ENCODE measurements around the gene MEF2A.
"Not testable (repeated sequence)": the region's sequence is repeated elsewhere in the genome, so short reads cannot be mapped to it uniquely, and the experiment has no call there.

MEF2A gene

GRCh38 chr15:99651023-99651807 is 85.4 kb downstream of the MEF2A start:
- DNase-seq: no peak

- no peak for DNase-seq
Observed at GRCh38 chr15:99656205-99656604, 90.4 kb downstream of the MEF2A start.

- no peak for DNase-seq
Observed at GRCh38 chr15:99657996-99658395, 92.2 kb downstream of the MEF2A start.

- no peak for DNase-seq
Observed at GRCh38 chr15:99662903-99663302, 97.1 kb downstream of the MEF2A start.

GRCh38 chr15:99666073-99666472 is 100.3 kb downstream of the MEF2A start:
- DNase-seq: not testable (repeated sequence)

GRCh38 chr15:99668533-99669182 is 102.9 kb downstream of the MEF2A start:
- DNase-seq: no peak

GRCh38 chr15:99669250-99669649 is 103.5 kb downstream of the MEF2A start:
- DNase-seq: no peak

GRCh38 chr15:99671926-99672635 is 106.3 kb downstream of the MEF2A start:
- no peak for DNase-seq

- DNase-seq: no peak
Observed at GRCh38 chr15:99673111-99673510, 107.3 kb downstream of the MEF2A start.

GRCh38 chr15:99674279-99674678 is 108.5 kb downstream of the MEF2A start:
- DNase-seq: no peak

GRCh38 chr15:99677540-99678134 is 111.9 kb downstream of the MEF2A start:
- DNase-seq: no peak

- DNase-seq: no peak
Observed at GRCh38 chr15:99680276-99680675, 114.5 kb downstream of the MEF2A start.

GRCh38 chr15:99681990-99682389 is 116.2 kb downstream of the MEF2A start:
- no peak for DNase-seq

- no peak for DNase-seq
Observed at GRCh38 chr15:99682455-99682854, 116.7 kb downstream of the MEF2A start.

- no peak for DNase-seq
Observed at GRCh38 chr15:99683000-99683670, 117.4 kb downstream of the MEF2A start.

GRCh38 chr15:99686290-99686689 is 120.5 kb downstream of the MEF2A start:
- DNase-seq: no peak

- no peak for DNase-seq
Observed at GRCh38 chr15:99692825-99693224, 127.0 kb downstream of the MEF2A start.

- DNase-seq: no peak
Observed at GRCh38 chr15:99696096-99696495, 130.3 kb downstream of the MEF2A start.

- no peak for DNase-seq
Observed at GRCh38 chr15:99702895-99703602, 137.3 kb downstream of the MEF2A start.

- peak; percentile 9 for DNase-seq
Observed at GRCh38 chr15:99703603-99704443, 138.0 kb downstream of the MEF2A start.

- peak; percentile 69 for DNase-seq
Observed at GRCh38 chr15:99704444-99704838, 138.7 kb downstream of the MEF2A start.

All from NCI-H146 (cell line).